SK-N-SH (cell line): ENCODE results near the gene MRGPRG. TPM values are rescaled to one million over a fixed set of nuclear protein-coding genes. Genes with fewer than 3 reads are reported as not detected.

Experiments used
- CTCF ChIA-PET: fragments of 300-600, 350-600 bp; formaldehyde crosslinking; extraction: SDS; loops from one replicate; lab custom pipeline; 2021; lab: Yijun Ruan, JAX
- POLR2A ChIA-PET: fragments of 350-600 bp; sonication (Branson Sonifier 250); formaldehyde crosslinking; extraction: SDS; loops from one replicate; lab custom pipeline; 2020; ENCODE audit warnings: antibody characterized with exemption, inconsistent platforms; lab: Yijun Ruan, JAX
- DNase-seq: peaks from one replicate; pipeline ENCODE4 v3.0.0; 2012
- H2AFZ ChIP-seq: fragments of 200-600 bp; sonication (generic); 2 replicates; pipeline ENCODE4 v1.8.1; 2016; ENCODE audit warnings: antibody characterized with exemption, mild to moderate bottlenecking, low read depth
- H3F3A ChIP-seq: fragments of 200-600 bp; sonication (generic); replicated peaks from 2 replicates; pipeline ENCODE3; 2016; ENCODE audit warnings: antibody characterized with exemption, mild to moderate bottlenecking; ENCODE audit not compliant: insufficient read depth
- H3K27ac ChIP-seq, 2 experiments: fragments of 200-500 bp in 1 of 2; fragments of 200-600 bp in 1 of 2; sonication (Bioruptor generic) in 1 of 2; sonication (generic), shearing (Covaris generic) in 1 of 2; 2 replicates each; pipeline versions ENCODE4 v1.5.1 to v1.6.1; 2014 to 2016; ENCODE audit warnings: low read depth in 2 of 2, inconsistent platforms in 1 of 2, low read length in 1 of 2, mild to moderate bottlenecking in 1 of 2, mixed read lengths in 1 of 2
- H3K27me3 ChIP-seq: fragments of 200-600 bp; sonication (generic), shearing (Covaris generic); 2 replicates; pipeline ENCODE4 v1.6.1; 2016; ENCODE audit warnings: mixed run types; ENCODE audit not compliant: insufficient read depth
- H3K36me3 ChIP-seq, 2 experiments: fragments of 200-500 bp in 1 of 2; fragments of 200-600 bp in 1 of 2; sonication (Bioruptor generic) in 1 of 2; sonication (generic) in 1 of 2; replicated peaks in 1 of 2; 2 replicates each; pipeline versions ENCODE3 to v1.5.1; 2014 to 2016; ENCODE audit warnings: low read length in 1 of 2, mild to moderate bottlenecking in 1 of 2; ENCODE audit not compliant: insufficient read depth in 2 of 2, control insufficient read depth in 1 of 2
- H3K4me1 ChIP-seq, 2 experiments: fragments of 200-500 bp in 1 of 2; fragments of 200-600 bp in 1 of 2; sonication (Bioruptor generic) in 1 of 2; sonication (generic), shearing (Covaris generic) in 1 of 2; 2 replicates each; pipeline versions ENCODE4 v1.5.1 to v1.6.1; 2014 to 2016; ENCODE audit warnings: low read depth in 1 of 2, low read length in 1 of 2, mixed run types in 1 of 2; ENCODE audit not compliant: insufficient read depth in 2 of 2, control insufficient read depth in 1 of 2
- H3K4me2 ChIP-seq: fragments of 200-600 bp; sonication (generic), shearing (Covaris generic); 2 replicates; pipeline ENCODE4 v1.6.1; 2017; ENCODE audit warnings: mixed run types
- H3K4me3 ChIP-seq, 2 experiments: fragments of 200-500 bp in 1 of 2; fragments of 200-600 bp in 1 of 2; sonication (Bioruptor generic) in 1 of 2; sonication (generic), shearing (Covaris generic) in 1 of 2; 2 replicates each; pipeline versions ENCODE4 v1.5.1 to v1.8.1; 2014 to 2016; ENCODE audit warnings: low read depth in 2 of 2, inconsistent platforms in 1 of 2, low read length in 1 of 2, mild to moderate bottlenecking in 1 of 2, mixed read lengths in 1 of 2, moderate library complexity in 1 of 2
- H3K79me2 ChIP-seq: fragments of 200-600 bp; sonication (generic); 2 replicates; pipeline ENCODE4 v1.8.1; 2017; ENCODE audit warnings: mild to moderate bottlenecking; ENCODE audit not compliant: insufficient read depth
- H3K9ac ChIP-seq: fragments of 200-600 bp; sonication (generic); 2 replicates; pipeline ENCODE4 v1.6.1; 2017; ENCODE audit warnings: mixed run types
- H3K9me2 ChIP-seq: fragments of 200-600 bp; sonication (generic); 2 replicates; pipeline ENCODE4 v1.6.1; 2017; ENCODE audit warnings: mixed run types
- H3K9me3 ChIP-seq: fragments of 200-600 bp; sonication (generic); 2 replicates; pipeline ENCODE4 v1.6.1; 2017; ENCODE audit warnings: mixed run types, mild to moderate bottlenecking, moderate library complexity
- H4K20me1 ChIP-seq: fragments of 200-600 bp; sonication (generic); 2 replicates; pipeline ENCODE4 v1.6.1; 2017; ENCODE audit warnings: mild to moderate bottlenecking, mixed run types; ENCODE audit not compliant: insufficient read depth
- CHD2 ChIP-seq: fragments of 150-350 bp; IDR thresholded peaks from 2 replicates; pipeline ENCODE4 v1.6.1; 2018; ENCODE audit warnings: low read length; ENCODE audit not compliant: partially characterized antibody
- EZH2phosphoT487 ChIP-seq: fragments of 200-600 bp; sonication (generic); IDR thresholded peaks from 2 replicates; pipeline ENCODE4 v1.6.1; 2017; ENCODE audit warnings: low read depth, mixed run types, mild to moderate bottlenecking, antibody characterized with exemption, moderate library complexity, borderline replicate concordance
- FOSL2 ChIP-seq: IDR thresholded peaks from 2 replicates; pipeline ENCODE4 v1.4.0; 2012; ENCODE audit warnings: low read depth, mild to moderate bottlenecking, moderate library complexity, borderline replicate concordance
- FOXM1 ChIP-seq: IDR thresholded peaks from 2 replicates; pipeline ENCODE4 v1.4.0; 2012; ENCODE audit warnings: low read depth, mild to moderate bottlenecking
- GATA2 ChIP-seq: sonication (generic); formaldehyde crosslinking; IDR thresholded peaks from 2 replicates; pipeline ENCODE4 v1.5.0; 2020; ENCODE audit warnings: mild to moderate bottlenecking, missing genetic modification reagents
- JUND ChIP-seq: IDR thresholded peaks from 2 replicates; pipeline ENCODE4 v1.4.0; 2012
- MXI1 ChIP-seq: IDR thresholded peaks from 2 replicates; pipeline ENCODE4 v1.6.1; 2012; ENCODE audit warnings: mild to moderate bottlenecking, low read depth, low read length, improper control_type of control experiment
- POLR2AphosphoS5 ChIP-seq: IDR thresholded peaks from 2 replicates; pipeline ENCODE4 v1.6.1; 2012; ENCODE audit warnings: low read depth, low read length
- RAD21 ChIP-seq: IDR thresholded peaks from 2 replicates; pipeline ENCODE4 v1.6.1; 2012; ENCODE audit warnings: mild to moderate bottlenecking, low read length
- RCOR1 ChIP-seq: fragments of 150-350 bp; IDR thresholded peaks from 2 replicates; pipeline ENCODE4 v1.6.1; 2017; ENCODE audit warnings: antibody characterized with exemption, low read length
- REST ChIP-seq: IDR thresholded peaks from 2 replicates; pipeline ENCODE4 v1.6.1; 2012; ENCODE audit warnings: mild to moderate bottlenecking, low read depth, low read length, moderate library complexity
- SIN3A ChIP-seq: IDR thresholded peaks from 2 replicates; pipeline ENCODE4 v1.6.1; 2012; ENCODE audit warnings: low read depth, mild to moderate bottlenecking, low read length, moderate library complexity, borderline replicate concordance
- SMC3 ChIP-seq: IDR thresholded peaks from 2 replicates; pipeline ENCODE4 v1.6.1; 2012; ENCODE audit warnings: low read depth, low read length, improper control_type of control experiment
- TCF12 ChIP-seq: IDR thresholded peaks from 2 replicates; pipeline ENCODE4 v1.4.0; 2012
- USF2 ChIP-seq: fragments of 150-350 bp; IDR thresholded peaks from 2 replicates; pipeline ENCODE4 v1.6.1; 2017; ENCODE audit warnings: antibody characterized with exemption, low read length, low read depth, borderline replicate concordance
- WGBS: methylation state at CpG from one replicate; pipeline ENCODE4 v1.1.6; 2017; ENCODE audit warnings: low lambda C conversion rate; 5-methylcytosine and 5-hydroxymethylcytosine counted together
- polyA plus RNA-seq, 3 experiments: library from polyadenylated mRNA; depleted of rRNA; stranded (reverse); fragments of >200 nt; gene quantifications; 2 replicates each; pipeline ENCODE4 v1.2.3, GENCODE V29; 2012

The MRGPRG gene
- polyA plus RNA-seq, 1 of the 3 experiments (the other 2 are of a cell fraction) = not detected

- Histone ChIP-seq H3F3A (no peaks in the 10 kb centered on the region), H3K9me3 (peaks cover 5% of the 10 kb centered on the region; the same call in 1 of the 2 replicates), H3K79me2 (no peaks in the 10 kb centered on the region), H4K20me1 (no peaks in the 10 kb centered on the region), H3K4me3 (no peak overlapping the region), H3K36me3 (no peaks in the 10 kb centered on the region), H3K4me1 (no peaks in the 10 kb centered on the region; a peak in 1 of 4 replicates), H3K27me3 (no peaks in the 10 kb centered on the region), H3K9ac (no peak overlapping the region), H3K27ac (no peak overlapping the region), H2AFZ (no peak overlapping the region), H3K4me2 (no peak overlapping the region), H3K9me2 (no peaks in the 10 kb centered on the region)
- TF ChIP-seq GATA2 (no peak), CHD2 (no peak), TCF12 (no peak), RAD21 (no peak), FOXM1 (no peak), SIN3A (no peak), JUND (no peak), RCOR1 (no peak), EZH2phosphoT487 (no peak)
- ChIA-PET CTCF (interaction anchor here (0.9 to 6.0 kb wide), 5 partner anchors 19 to 177 kb away, joined by 3 to 48 read pairs (median 16); no protein-coding TSS in a partner anchor), POLR2A (no interaction called here)
- 52% methylated on average over 4 of the region's 4 CpGs for WGBS
- DNase-seq = no peak
These were observed 4.3 kb downstream of the MRGPRG start for GRCh38 chr11:3214420-3214699.

GRCh38 chr11:3213659-3214419 lies 4.8 kb downstream of the MRGPRG start:
- Histone ChIP-seq H3F3A (no peaks in the 10 kb centered on the region), H3K4me1 (no peaks in the 10 kb centered on the region; a peak in 1 of 4 replicates), H3K9ac (no peak overlapping the region), H3K9me3 (peaks cover 5% of the 10 kb centered on the region; the same call in 1 of the 2 replicates), H3K9me2 (no peaks in the 10 kb centered on the region), H3K4me2 (no peak overlapping the region), H3K27me3 (no peaks in the 10 kb centered on the region), H3K4me3 (no peak overlapping the region), H3K27ac (no peak overlapping the region), H3K79me2 (no peaks in the 10 kb centered on the region), H4K20me1 (no peaks in the 10 kb centered on the region)
- no peak for DNase-seq
- 56% methylated on average over 24 of the region's 24 CpGs for WGBS
- POLR2A ChIA-PET = no interaction called here
- CTCF ChIA-PET = interaction anchor here (0.9 to 6.0 kb wide), 5 partner anchors 19 to 177 kb away, joined by 3 to 48 read pairs (median 6); no protein-coding TSS in a partner anchor
- TF ChIP-seq MXI1 (no peak), FOSL2 (no peak), USF2 (no peak), SMC3 (no peak), RCOR1 (no peak), POLR2AphosphoS5 (no peak), CHD2 (no peak), JUND (no peak), FOXM1 (no peak), REST (no peak)
- TF ChIP-seq, all 33 proteins: peak for 0
- Histone ChIP-seq H3K36me3 (no peaks in the 10 kb centered on the region), H2AFZ (no peak overlapping the region)
